Ecto neural progenitor cell (in vitro differentiated cells): ENCODE data around the gene IGSF3.

Experiments
- DNase-seq: peaks from one replicate; pipeline ENCODE4 v3.0.0-alpha.2; 2018; ENCODE audit warnings: low spot score

Gene IGSF3

GRCh38 chr1:116686723-116687352 is 19.3 kb upstream of the IGSF3 start:
- no peak for DNase-seq

- DNase-seq, result no peak
Measured at GRCh38 chr1:116686175-116686574, 18.6 kb upstream of the IGSF3 start.

- no peak for DNase-seq
Measured at GRCh38 chr1:116684575-116684974, 17.0 kb upstream of the IGSF3 start.

- no peak for DNase-seq
Measured at GRCh38 chr1:116682641-116683221, 15.2 kb upstream of the IGSF3 start.

GRCh38 chr1:116681343-116681899 is 13.9 kb upstream of the IGSF3 start:
- no peak for DNase-seq

- no peak for DNase-seq
Measured at GRCh38 chr1:116680752-116681151, 13.2 kb upstream of the IGSF3 start.

- DNase-seq, result no peak
Measured at GRCh38 chr1:116679828-116680628, 12.5 kb upstream of the IGSF3 start.

GRCh38 chr1:116679091-116679827 is 11.7 kb upstream of the IGSF3 start:
- DNase-seq, result no peak

- DNase-seq, result no peak
Measured at GRCh38 chr1:116678732-116679090, 11.2 kb upstream of the IGSF3 start.

GRCh38 chr1:116677474-116678062 is 10.0 kb upstream of the IGSF3 start:
- no peak for DNase-seq

GRCh38 chr1:116676291-116676690 is 8.8 kb upstream of the IGSF3 start:
- DNase-seq, result no peak

GRCh38 chr1:116674751-116675150 is 7.2 kb upstream of the IGSF3 start:
- DNase-seq, result no peak

- no peak for DNase-seq
Measured at GRCh38 chr1:116674011-116674531, 6.5 kb upstream of the IGSF3 start.

GRCh38 chr1:116671912-116672311 is 4.4 kb upstream of the IGSF3 start:
- DNase-seq, result no peak

- DNase-seq, result no peak
Measured at GRCh38 chr1:116671072-116671760, 3.7 kb upstream of the IGSF3 start.

- no peak for DNase-seq
Measured at GRCh38 chr1:116668277-116668676, 744 bp upstream of the IGSF3 start.

GRCh38 chr1:116667078-116667574 is 407 bp downstream of the IGSF3 start:
- DNase-seq, result no peak

- no peak for DNase-seq
Measured at GRCh38 chr1:116666187-116667077, 1.1 kb downstream of the IGSF3 start.

- DNase-seq, result no peak
Measured at GRCh38 chr1:116664978-116665371, 2.6 kb downstream of the IGSF3 start.
